Fibroblast of the conjunctiva (primary cell): ENCODE results near the gene SIPA1.

ENCODE experiments used
- DNase-seq: peaks from one replicate; pipeline ENCODE4 v3.0.0-alpha.2; 2010; ENCODE audit warnings: low read depth

Gene SIPA1

GRCh38 chr11:65642014-65642671 lies 4.2 kb downstream of the SIPA1 start:
- no peak for DNase-seq

- DNase-seq = no peak
Observed at GRCh38 chr11:65643971-65644370, 6.1 kb downstream of the SIPA1 start.

- no peak for DNase-seq
Observed at GRCh38 chr11:65644837-65645236, 6.9 kb downstream of the SIPA1 start.

DNA sequence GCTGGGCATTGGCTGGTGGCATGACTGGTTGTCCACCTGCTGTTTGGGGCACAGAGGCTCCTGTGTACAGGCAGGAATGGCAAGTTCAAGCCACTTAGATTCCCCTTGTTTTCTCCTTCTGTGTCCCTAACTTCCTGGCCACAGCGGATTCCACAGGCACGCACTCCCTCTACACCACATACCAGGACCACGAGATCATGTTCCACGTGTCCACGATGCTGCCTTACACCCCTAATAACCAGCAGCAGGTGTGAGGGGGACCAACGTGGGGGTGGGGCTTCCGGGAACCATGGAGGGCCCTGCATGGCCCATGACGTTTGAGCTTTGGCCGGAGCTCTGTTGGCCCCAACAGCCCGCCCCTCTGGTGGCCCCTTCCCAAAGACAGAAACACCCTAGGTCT lies 7.8 kb downstream of the SIPA1 start:
- DNase-seq = no peak

DNA sequence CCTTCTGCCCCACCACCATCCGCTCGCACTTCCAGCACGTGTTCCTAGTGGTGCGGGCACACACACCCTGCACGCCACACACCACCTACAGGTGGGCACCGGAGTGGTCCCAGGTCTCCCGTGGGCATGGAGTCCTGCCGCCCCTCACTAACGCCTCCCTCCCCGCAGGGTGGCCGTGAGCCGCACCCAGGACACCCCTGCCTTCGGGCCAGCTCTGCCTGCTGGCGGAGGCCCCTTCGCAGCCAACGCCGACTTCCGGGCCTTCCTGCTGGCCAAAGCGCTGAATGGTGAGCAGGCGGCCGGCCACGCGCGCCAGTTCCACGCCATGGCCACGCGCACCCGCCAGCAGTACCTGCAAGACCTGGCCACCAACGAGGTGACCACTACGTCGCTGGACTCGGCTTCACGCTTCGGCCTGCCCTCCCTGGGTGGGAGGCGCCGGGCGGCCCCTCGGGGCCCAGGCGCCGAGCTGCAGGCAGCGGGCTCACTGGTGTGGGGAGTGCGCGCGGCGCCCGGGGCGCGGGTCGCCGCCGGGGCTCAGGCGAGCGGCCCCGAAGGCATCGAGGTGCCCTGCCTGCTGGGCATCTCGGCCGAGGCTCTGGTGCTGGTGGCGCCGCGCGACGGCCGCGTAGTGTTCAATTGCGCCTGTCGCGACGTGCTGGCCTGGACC lies 8.5 kb downstream of the SIPA1 start:
- DNase-seq = no peak

- DNase-seq = no peak
Observed at GRCh38 chr11:65646958-65647701, 9.2 kb downstream of the SIPA1 start.

- no peak for DNase-seq
Observed at GRCh38 chr11:65648997-65649493, 11.1 kb downstream of the SIPA1 start.

DNA sequence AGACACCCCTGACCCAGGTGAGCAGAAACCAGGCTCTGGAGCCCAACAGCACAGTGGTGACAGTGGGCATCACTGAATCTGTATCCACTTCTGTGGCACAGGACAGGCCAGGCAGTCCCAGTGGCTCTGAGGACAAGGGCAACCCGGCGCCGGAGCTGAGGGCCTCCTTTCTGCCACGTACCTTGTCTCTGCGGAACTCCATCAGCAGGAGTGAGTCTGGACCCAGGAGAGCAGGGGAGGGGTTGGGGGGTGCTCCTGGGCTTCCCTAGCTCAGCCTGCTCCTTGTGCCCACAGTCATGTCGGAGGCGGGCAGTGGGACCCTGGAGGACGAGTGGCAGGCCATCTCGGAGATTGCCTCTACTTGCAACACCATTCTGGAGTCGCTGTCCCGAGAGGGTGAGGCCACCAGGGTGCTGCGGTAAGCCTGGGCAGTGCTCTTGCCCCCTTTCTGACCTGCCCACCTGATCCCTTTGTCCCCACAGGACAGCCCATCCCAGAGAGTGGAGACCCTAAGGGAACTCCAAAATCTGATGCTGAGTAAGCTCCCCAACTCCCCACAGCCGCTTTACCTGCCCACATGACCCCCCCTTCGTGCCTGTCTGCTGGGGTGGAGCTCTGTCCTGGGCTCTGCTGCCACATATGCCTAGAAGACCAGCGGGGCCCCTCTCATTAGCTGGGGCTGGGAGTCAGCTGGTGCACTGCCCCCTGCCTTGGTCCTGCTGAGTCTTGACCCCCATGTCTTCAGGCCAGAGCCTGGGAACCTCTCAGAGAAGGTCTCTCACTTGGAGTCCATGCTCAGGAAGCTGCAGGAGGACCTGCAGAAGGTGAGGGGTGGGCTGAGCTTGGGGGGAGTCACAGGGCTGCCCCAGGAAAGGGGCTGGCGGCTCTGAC lies 12.0 kb downstream of the SIPA1 start:
- DNase-seq = no peak

GRCh38 chr11:65650547-65651338 lies 12.8 kb downstream of the SIPA1 start:
- DNase-seq = no peak

- no peak for DNase-seq
Observed at GRCh38 chr11:65651339-65651588, 13.4 kb downstream of the SIPA1 start.

GRCh38 chr11:65651589-65652510 lies 13.9 kb downstream of the SIPA1 start:
- no peak for DNase-seq

DNA sequence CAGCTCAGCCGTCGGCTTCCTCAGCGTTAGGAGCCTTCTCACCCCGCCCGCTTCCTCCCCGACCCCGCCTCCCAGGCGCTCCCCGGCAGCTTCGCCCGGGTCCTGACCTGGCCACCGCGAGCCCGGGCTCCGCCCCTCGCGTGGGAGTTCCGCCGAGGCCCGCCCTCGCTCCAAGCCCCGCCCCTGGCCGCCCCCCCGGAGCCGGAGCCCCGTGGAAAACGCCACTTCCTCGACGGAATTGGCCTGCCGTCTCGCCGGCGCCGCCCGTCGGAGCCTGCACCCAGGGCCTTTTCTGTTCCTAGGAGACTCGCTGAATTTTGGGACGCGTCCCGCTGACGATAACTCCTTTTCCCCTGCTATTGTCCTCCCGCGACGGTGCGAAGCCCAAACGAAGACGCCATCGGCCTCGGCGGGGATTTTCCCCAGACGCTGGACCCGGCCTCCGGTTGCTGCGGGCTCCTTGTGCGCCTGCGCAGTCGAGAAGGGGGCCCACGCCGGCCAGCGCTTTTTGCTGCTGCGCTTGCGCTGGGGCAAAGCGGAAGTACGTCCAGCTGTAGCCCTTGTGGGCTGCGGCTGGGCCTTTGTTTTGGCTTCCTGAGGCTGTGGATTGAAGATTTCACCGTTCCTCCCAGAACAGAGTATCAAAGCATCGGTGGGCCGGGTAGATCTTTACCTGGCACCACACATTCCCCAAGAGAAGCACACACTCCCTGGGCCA lies 14.8 kb downstream of the SIPA1 start:
- peak; percentile 86 for DNase-seq

GRCh38 chr11:65653229-65654225 lies 15.6 kb downstream of the SIPA1 start:
- DNase-seq = no peak

DNA sequence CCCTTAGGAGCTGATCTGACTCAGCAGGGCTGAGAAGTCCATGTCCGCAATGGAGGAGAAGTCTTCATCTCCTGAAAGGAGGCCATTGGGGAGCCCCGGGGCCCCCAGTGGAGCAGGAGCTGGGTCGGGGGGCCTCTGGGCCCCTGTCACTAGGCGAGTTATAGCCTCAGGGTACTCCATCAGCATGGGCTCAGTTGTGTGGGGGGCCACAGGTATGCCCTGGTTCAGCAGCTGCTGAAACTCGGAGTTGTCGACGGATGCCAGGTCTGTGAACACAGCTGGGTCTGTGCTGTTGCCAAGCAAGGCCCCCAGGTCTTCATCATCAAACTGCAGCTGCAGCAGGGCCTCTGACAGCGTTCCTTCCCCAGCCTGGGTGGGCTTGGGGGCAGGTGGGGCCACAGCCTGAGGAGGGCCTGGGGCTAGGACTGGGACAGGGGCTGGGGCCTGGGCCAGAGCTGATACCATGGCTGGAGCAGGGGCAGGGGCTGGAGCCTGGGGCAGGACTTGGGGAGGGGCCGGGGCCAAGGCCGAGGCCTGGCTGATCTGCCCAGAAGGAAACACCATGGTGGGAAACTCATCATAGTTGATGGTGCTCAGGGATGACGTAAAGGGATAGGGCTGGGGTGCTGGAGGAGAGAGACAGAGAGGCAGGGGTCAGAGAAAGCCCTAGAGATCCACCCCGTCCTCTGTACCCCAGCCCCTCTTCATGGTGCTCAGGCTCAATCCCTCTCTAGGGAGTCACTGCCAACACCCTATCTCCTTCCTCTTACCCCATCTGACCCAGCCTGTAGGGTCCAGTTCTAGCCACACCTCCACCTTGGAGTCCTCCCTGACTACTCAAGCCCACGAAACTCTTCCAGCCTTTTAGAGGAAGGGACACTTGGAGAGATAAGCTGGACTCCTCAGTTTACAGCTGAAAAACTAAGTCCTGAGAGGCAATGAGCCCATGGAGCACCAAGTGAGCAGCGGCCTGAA lies 16.8 kb downstream of the SIPA1 start:
- no peak for DNase-seq

DNA sequence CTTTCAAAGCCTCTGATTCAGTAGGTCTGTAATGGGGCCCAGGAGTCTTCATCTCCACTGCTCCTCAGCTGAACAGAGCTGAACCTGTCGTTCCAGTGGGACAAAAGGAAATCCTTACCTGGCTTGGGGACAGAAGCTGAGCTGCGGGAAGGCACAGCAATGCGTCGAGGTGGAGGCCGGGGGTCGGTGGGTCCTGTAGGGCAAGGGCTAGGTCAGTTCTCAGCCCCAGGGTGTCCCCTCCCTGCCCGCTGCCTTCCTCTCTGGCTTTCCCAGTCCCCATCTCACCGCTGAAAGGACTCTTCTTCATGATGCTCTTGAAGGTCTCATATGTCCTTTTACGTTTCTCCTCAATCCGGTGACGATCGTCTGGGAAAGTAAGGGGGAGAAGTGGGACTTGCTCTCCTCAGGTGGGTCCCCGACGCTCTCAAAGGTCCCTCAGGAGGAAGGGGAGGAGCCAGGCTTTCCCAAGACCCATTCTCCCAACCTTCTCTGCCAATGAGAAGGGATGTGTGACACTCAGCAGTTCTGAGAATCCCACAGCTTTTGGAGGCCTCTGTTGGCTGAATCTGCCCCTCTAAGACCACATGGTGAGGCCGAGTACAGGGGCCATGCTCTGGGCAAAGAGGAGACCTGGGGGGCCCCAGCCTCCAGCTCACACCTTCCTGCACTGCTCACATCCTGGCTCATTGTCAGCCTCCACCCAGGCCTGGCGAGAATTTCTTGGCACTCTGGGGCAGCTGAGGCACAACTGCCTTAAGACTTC lies 17.9 kb downstream of the SIPA1 start:
- DNase-seq = no peak

DNA sequence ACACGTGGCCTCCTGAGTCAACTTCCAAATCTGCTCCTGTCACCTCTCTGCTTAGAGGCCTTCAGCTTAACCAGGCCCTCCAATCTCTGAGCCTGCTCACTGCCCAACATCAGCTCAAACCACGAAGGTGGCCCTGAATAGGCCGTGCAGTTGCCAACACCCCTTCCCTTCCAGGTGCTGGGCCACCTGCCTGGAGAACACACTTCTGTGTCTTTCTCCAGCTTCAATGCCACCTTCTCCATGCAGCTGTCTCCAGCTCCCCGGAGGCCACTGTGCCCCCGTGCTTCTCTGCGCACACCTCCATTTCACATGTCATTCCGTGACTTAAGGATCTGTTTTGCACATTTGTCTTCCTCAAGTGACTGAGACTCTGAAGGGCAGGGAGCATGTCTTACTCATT lies 19.5 kb downstream of the SIPA1 start:
- DNase-seq = no peak
